ENCODE results near the gene CLPTM1. TPM values are rescaled to one million over a fixed set of nuclear protein-coding genes. Genes with fewer than 3 reads are reported as not detected.
A peak's percentile ranks its signal among the peaks of the same experiment; 100 is the strongest.

Gene CLPTM1
- total and polyA plus RNA-seq, 3 donors from 2014 or later = 179 to 204 (median 198) TPM

- TF ChIP-seq POLR2A (IDR thresholded peaks at IDR 0.05) = no peak
- TF ChIP-seq CTCF (IDR thresholded peaks at IDR 0.05) = no peak
- 73 to 100% methylated on average over 1 to 9 of the region's 9 CpGs for WGBS, 2 donors
- H3K4me1 ChIP-seq = peaks cover 7% of the 10 kb centered on the region
- H3K9me3 ChIP-seq = no peaks in the 10 kb centered on the region
- no peak overlapping the region for H3K4me3 ChIP-seq
- intact Hi-C loops (cut with DNase I; ENCODE audit: low total_unique reads) = no loop called here
- no peaks in the 10 kb centered on the region for H3K27me3 ChIP-seq
- H3K36me3 ChIP-seq (ENCODE audit: low read depth, missing control alignments) = no peaks in the 10 kb centered on the region
- no peak overlapping the region for H3K27ac ChIP-seq
- DNase-seq = no peak
Observed at GRCh38 chr19:44988273-44988672, 33.1 kb downstream of the CLPTM1 start.

DNA sequence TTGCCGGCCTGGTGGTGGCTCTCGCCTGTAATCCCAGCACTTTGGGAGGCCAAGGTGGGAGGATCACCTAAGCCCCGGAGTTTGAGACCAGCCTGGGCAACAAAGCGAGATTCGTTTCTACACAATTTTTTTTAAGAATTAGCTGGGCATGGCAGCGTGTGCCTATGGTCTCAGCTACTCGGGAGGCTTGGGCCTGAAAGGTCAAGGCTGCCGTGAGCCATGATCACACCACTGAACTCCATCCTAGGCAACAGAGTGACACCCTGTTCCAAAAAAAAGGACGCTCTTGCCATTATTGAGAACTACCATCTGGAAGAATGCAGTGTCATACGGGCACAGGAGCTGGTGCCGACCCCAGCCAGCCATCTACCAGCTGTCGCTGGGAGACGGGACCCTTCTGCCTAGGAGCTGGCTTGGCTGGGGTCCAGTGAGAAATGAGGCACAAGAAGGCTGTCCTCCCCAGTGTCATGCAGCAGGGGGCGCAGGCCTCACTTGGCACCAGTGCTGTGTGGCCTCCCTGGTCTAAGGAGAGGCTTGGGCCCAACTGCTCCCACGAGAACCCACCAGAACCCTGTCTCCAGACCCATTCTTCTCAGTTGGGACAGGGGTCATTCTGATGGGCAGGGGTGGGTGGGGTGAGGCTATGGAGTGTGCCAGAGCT is 33.8 kb downstream of the CLPTM1 start:
- H3K9me3 ChIP-seq = no peaks in the 10 kb centered on the region
- TF ChIP-seq POLR2A (IDR thresholded peaks at IDR 0.05) (no peak), CTCF (IDR thresholded peaks at IDR 0.05) (peak in 2 of 3 experiments; percentile 19 to 42)
- no peaks in the 10 kb centered on the region for H3K36me3 ChIP-seq (ENCODE audit: low read depth, missing control alignments)
- no peak overlapping the region for H3K27ac ChIP-seq
- no peak overlapping the region for H3K4me3 ChIP-seq
- no peaks in the 10 kb centered on the region for H3K27me3 ChIP-seq
- WGBS, 2 donors = 72 to 73% methylated on average over 10 to 15 of the region's 15 CpGs
- intact Hi-C loops (cut with DNase I; ENCODE audit: low total_unique reads) = no loop called here
- DNase-seq = peak; percentile 73
- peaks cover 7% of the 10 kb centered on the region for H3K4me1 ChIP-seq

DNA sequence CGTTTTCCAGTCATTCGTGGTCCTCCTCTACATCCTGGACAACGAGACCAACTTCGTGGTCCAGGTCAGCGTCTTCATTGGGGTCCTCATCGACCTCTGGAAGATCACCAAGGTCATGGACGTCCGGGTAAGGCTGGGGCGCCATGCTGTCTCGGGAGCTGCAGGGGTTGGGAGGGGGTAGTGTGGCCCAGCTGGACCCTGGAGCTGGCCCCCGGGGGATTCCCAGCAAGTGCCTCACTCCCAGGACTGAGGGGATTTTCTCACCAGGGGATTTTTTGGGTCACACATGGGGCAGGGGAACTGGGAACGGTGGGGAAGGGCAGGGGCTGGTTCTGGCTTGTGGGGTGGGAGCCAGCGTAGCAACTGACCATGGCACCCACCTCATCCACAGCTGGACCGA is 35.3 kb downstream of the CLPTM1 start:
- H3K9me3 ChIP-seq = no peaks in the 10 kb centered on the region
- no peaks in the 10 kb centered on the region for H3K36me3 ChIP-seq (ENCODE audit: low read depth, missing control alignments)
- intact Hi-C loops (cut with DNase I; ENCODE audit: low total_unique reads) = no loop called here
- H3K27ac ChIP-seq = no peak overlapping the region
- no peak for DNase-seq
- no peaks in the 10 kb centered on the region for H3K27me3 ChIP-seq
- H3K4me3 ChIP-seq = no peak overlapping the region
- H3K4me1 ChIP-seq = peaks cover 7% of the 10 kb centered on the region
- no peak for TF ChIP-seq CTCF (IDR thresholded peaks at IDR 0.05)
- TF ChIP-seq POLR2A (IDR thresholded peaks at IDR 0.05) = no peak
- WGBS, 2 donors = 78 to 88% methylated on average over 11 to 14 of the region's 14 CpGs

GRCh38 chr19:44990966-44991365 is 35.8 kb downstream of the CLPTM1 start:
- TF ChIP-seq POLR2A (IDR thresholded peaks at IDR 0.05) (no peak), CTCF (IDR thresholded peaks at IDR 0.05) (no peak)
- DNase-seq = no peak
- Histone ChIP-seq H3K4me1 (peaks cover 7% of the 10 kb centered on the region), H3K4me3 (no peak overlapping the region), H3K27ac (no peak overlapping the region), H3K36me3 (ENCODE audit: low read depth, missing control alignments) (no peaks in the 10 kb centered on the region), H3K27me3 (no peaks in the 10 kb centered on the region), H3K9me3 (no peaks in the 10 kb centered on the region)
- intact Hi-C loops (cut with DNase I; ENCODE audit: low total_unique reads) = no loop called here
- WGBS, 2 donors = 93% methylated on average over 12 of the region's 12 CpGs; no CpG with 5 or more reads in 1 of the 2 donors

Data from testis (tissue), 3 donors.